IMR-90 (cell line): ENCODE results near the gene FNDC3A. TPM values are rescaled to one million over a fixed set of nuclear protein-coding genes. Genes with fewer than 3 reads are reported as not detected.

Experiments
- ATAC-seq: fragments of 200-7000 bp; cut with Tn5 transposase; 2 replicates; pipeline ENCODE4 v1.9.1; 2020; ENCODE audit warnings: low read depth, mild to moderate bottlenecking, moderate library complexity
- BruUV-seq: library from RNA; stranded (reverse); fragments of 400-500 nt; replicated peaks from 2 replicates; lab custom pipeline; 2021; lab: Mats Ljungman, UMichigan
- CTCF ChIA-PET: fragments of 300-600 bp; formaldehyde crosslinking; extraction: SDS; loops from one replicate; lab custom pipeline; 2021; ENCODE audit warnings: antibody characterized with exemption; lab: Yijun Ruan, JAX
- POLR2A ChIA-PET: fragments of 300-600 bp; sonication (Branson Sonifier 250); formaldehyde crosslinking; loops from one replicate; lab custom pipeline; 2022; ENCODE audit warnings: antibody characterized with exemption; ENCODE audit not compliant: unreplicated experiment; lab: Charles Lee
- DNase-seq: peaks from one replicate; pipeline ENCODE4 v3.0.0; 2013
- H2AFZ ChIP-seq: replicated peaks from 2 replicates; pipeline ENCODE3; 2013; ENCODE audit warnings: low read length, mild to moderate bottlenecking; ENCODE audit not compliant: poor library complexity
- H2AK5ac ChIP-seq: 2 replicates; pipeline ENCODE4 v1.6.1; 2013; ENCODE audit warnings: low read depth, low read length, inconsistent platforms
- H2AK9ac ChIP-seq: replicated peaks from 2 replicates; pipeline ENCODE3; 2013; ENCODE audit warnings: mild to moderate bottlenecking, low read depth, low read length, moderate library complexity; ENCODE audit not compliant: poor library complexity
- H2BK120ac ChIP-seq: 2 replicates; pipeline ENCODE4 v1.6.1; 2013; ENCODE audit warnings: low read depth, low read length, inconsistent platforms
- H2BK15ac ChIP-seq: 3 replicates; pipeline ENCODE4 v1.6.1; 2013; ENCODE audit warnings: low read depth, low read length, inconsistent platforms
- H2BK20ac ChIP-seq: 2 replicates; pipeline ENCODE4 v1.6.1; 2013; ENCODE audit warnings: low read depth, mild to moderate bottlenecking, inconsistent platforms, low read length, moderate library complexity
- H2BK5ac ChIP-seq: 2 replicates; pipeline ENCODE4 v1.6.1; 2013; ENCODE audit warnings: mild to moderate bottlenecking, low read depth, low read length, inconsistent platforms; ENCODE audit not compliant: poor library complexity, severe bottlenecking
- H3K14ac ChIP-seq: replicated peaks from 2 replicates; pipeline ENCODE4 v1.6.1; 2013; ENCODE audit warnings: low read depth, low read length, inconsistent platforms
- H3K18ac ChIP-seq: 2 replicates; pipeline ENCODE4 v1.6.1; 2013; ENCODE audit warnings: low read depth, low read length, control low read depth
- H3K23ac ChIP-seq: 2 replicates; pipeline ENCODE4 v1.6.1; 2013; ENCODE audit warnings: low read depth, low read length, inconsistent platforms
- H3K27ac ChIP-seq: 2 replicates; pipeline ENCODE4 v1.5.1; 2013; ENCODE audit warnings: mild to moderate bottlenecking, control low read depth, low read length; ENCODE audit not compliant: insufficient read depth
- H3K27me3 ChIP-seq: 2 replicates; pipeline ENCODE4 v1.6.1; 2013; ENCODE audit warnings: low read length; ENCODE audit not compliant: control insufficient read depth, insufficient read depth
- H3K36me3 ChIP-seq: 2 replicates; pipeline ENCODE4 v1.6.1; 2013; ENCODE audit warnings: low read length, mixed read lengths; ENCODE audit not compliant: control insufficient read depth, insufficient read depth
- H3K4ac ChIP-seq: 2 replicates; pipeline ENCODE4 v1.6.1; 2013; ENCODE audit warnings: low read depth, low read length, inconsistent platforms
- H3K4me1 ChIP-seq: 2 replicates; pipeline ENCODE4 v1.6.1; 2013; ENCODE audit warnings: low read length, mixed read lengths; ENCODE audit not compliant: control insufficient read depth, insufficient read depth
- H3K4me2 ChIP-seq: 2 replicates; pipeline ENCODE4 v1.6.1; 2013; ENCODE audit warnings: low read depth, mild to moderate bottlenecking, control low read depth, low read length, moderate library complexity
- H3K4me3 ChIP-seq: 2 replicates; pipeline ENCODE4 v1.5.1; 2013; ENCODE audit warnings: low read depth, mild to moderate bottlenecking, control low read depth, low read length, moderate library complexity; ENCODE audit not compliant: insufficient read depth
- H3K56ac ChIP-seq: 2 replicates; pipeline ENCODE4 v1.6.1; 2013; ENCODE audit warnings: low read length, inconsistent platforms; ENCODE audit not compliant: insufficient read depth; ENCODE audit errors: extremely low read depth
- H3K79me1 ChIP-seq, 2 experiments: 2 replicates each; pipeline ENCODE4 v1.6.1; 2013; ENCODE audit warnings: low read length in 2 of 2, inconsistent platforms in 1 of 2, low read depth in 1 of 2
- H3K9ac ChIP-seq: 2 replicates; pipeline ENCODE4 v1.6.1; 2013; ENCODE audit warnings: low read depth, low read length, control low read depth
- H3K9me1 ChIP-seq: 2 replicates; pipeline ENCODE4 v1.6.1; 2013; ENCODE audit warnings: low read length, inconsistent platforms; ENCODE audit not compliant: insufficient read depth
- H3K9me3 ChIP-seq: 2 replicates; pipeline ENCODE4 v1.6.1; 2013; ENCODE audit warnings: low read length; ENCODE audit not compliant: control insufficient read depth, insufficient read depth
- H4K20me1 ChIP-seq: 2 replicates; pipeline ENCODE4 v1.6.1; 2013; ENCODE audit warnings: low read length, inconsistent platforms; ENCODE audit not compliant: insufficient read depth
- H4K5ac ChIP-seq: 2 replicates; pipeline ENCODE4 v1.6.1; 2013; ENCODE audit warnings: mild to moderate bottlenecking, low read depth, low read length, control low read depth
- H4K8ac ChIP-seq, 2 experiments: 2 replicates each; pipeline ENCODE4 v1.6.1; 2013; ENCODE audit warnings: low read depth in 2 of 2, low read length in 2 of 2, control low read depth in 1 of 2, inconsistent platforms in 1 of 2
- H4K91ac ChIP-seq: 2 replicates; pipeline ENCODE4 v1.6.1; 2013; ENCODE audit warnings: low read depth, low read length, inconsistent platforms; ENCODE audit not compliant: insufficient read depth
- BHLHE40 ChIP-seq: fragments of 150-350 bp; IDR thresholded peaks from 2 replicates; pipeline ENCODE4 v1.6.1; 2016; ENCODE audit warnings: mild to moderate bottlenecking, low read depth, low read length
- CEBPB ChIP-seq: IDR thresholded peaks from 2 replicates; pipeline ENCODE4 v1.6.1; 2012; ENCODE audit warnings: low read depth, low read length, improper control_type of control experiment
- CHD1 ChIP-seq: IDR thresholded peaks from 2 replicates; pipeline ENCODE4 v1.6.1; 2012; ENCODE audit warnings: low read depth, low read length, improper control_type of control experiment
- CTCF ChIP-seq: conservative IDR thresholded peaks from 2 replicates; pipeline ENCODE4 v1.5.1; 2012; ENCODE audit warnings: mild to moderate bottlenecking, low read depth, low read length, improper control_type of control experiment
- MAFK ChIP-seq: IDR thresholded peaks from 2 replicates; pipeline ENCODE4 v1.6.1; 2012; ENCODE audit warnings: low read depth, low read length, improper control_type of control experiment
- MAZ ChIP-seq: IDR thresholded peaks from 2 replicates; pipeline ENCODE4 v1.6.1; 2012; ENCODE audit warnings: low read depth, mild to moderate bottlenecking, low read length, improper control_type of control experiment, moderate library complexity, borderline replicate concordance
- POLR2A ChIP-seq: IDR thresholded peaks from 2 replicates; pipeline ENCODE4 v1.6.1; 2012; ENCODE audit warnings: mild to moderate bottlenecking, low read depth, low read length
- RCOR1 ChIP-seq: IDR thresholded peaks from 2 replicates; pipeline ENCODE4 v1.6.1; 2012; ENCODE audit warnings: mild to moderate bottlenecking, low read length, improper control_type of control experiment; ENCODE audit not compliant: insufficient replicate concordance
- RFX5 ChIP-seq: IDR thresholded peaks from 2 replicates; pipeline ENCODE4 v1.8.0; 2012; ENCODE audit warnings: low read depth, mild to moderate bottlenecking, low read length, moderate library complexity
- WGBS, 2 experiments: methylation state at CpG; one replicate each; pipeline versions ENCODE4 v1.1.5 to v1.1.7; 2013; ENCODE audit warnings: missing lambda C conversion rate in 2 of 2; ENCODE audit not compliant: insufficient read length in 1 of 2; ENCODE audit errors: extremely low coverage in 2 of 2; 5-methylcytosine and 5-hydroxymethylcytosine counted together
- dilution Hi-C: fragments of 300-500 bp; cut with HindIII; formaldehyde crosslinking; loops from one replicate; pipeline ENCODE4 v1.14.3; 2018; ENCODE audit warnings: low sequenced_read_pairs; ENCODE audit not compliant: unreplicated experiment
- in situ Hi-C: fragments of 300-500 bp; cut with MboI; formaldehyde crosslinking; loops from 3 replicates; pipeline ENCODE4 v1.14.3; 2019; ENCODE audit warnings: low sequenced_read_pairs, inconsistent platforms, mixed read lengths
- intact Hi-C: fragments of 100-400 bp; cut with micrococcal nuclease; formaldehyde crosslinking; loops from 2 replicates; pipeline ENCODE4 v1.10.0; 2022
- polyA plus RNA-seq, 3 experiments: library from polyadenylated mRNA; depleted of rRNA; stranded (reverse); fragments of >200 nt; gene quantifications; 2 replicates each; pipeline ENCODE4 v1.2.3, GENCODE V29; 2012; ENCODE audit warnings: low replicate concordance in 1 of 3
- total RNA-seq: library from RNA; depleted of rRNA; stranded (reverse); fragments of >200 nt; gene quantifications from 2 replicates; pipeline ENCODE4 v1.2.3, GENCODE V29; 2012

The FNDC3A gene
- total and polyA plus RNA-seq, 2 of the 4 experiments (the other 2 are of a cell fraction), result 29.2 to 60.4 TPM

GRCh38 chr13:48955536-48955935 is 20.2 kb upstream of the FNDC3A start:
- Histone ChIP-seq H4K91ac (no peak overlapping the region), H3K23ac (no peak overlapping the region), H3K4ac (no peak overlapping the region), H2BK20ac (no peak overlapping the region), H3K36me3 (no peaks in the 10 kb centered on the region), H2AK9ac (no peak overlapping the region), H3K79me1 (no peaks in the 10 kb centered on the region), H2BK5ac (no peak overlapping the region), H4K20me1 (no peaks in the 10 kb centered on the region), H2BK120ac (no peak overlapping the region), H3K9ac (no peak overlapping the region), H3K4me3 (no peak overlapping the region), H3K9me1 (no peaks in the 10 kb centered on the region), H3K56ac (no peak overlapping the region), H2AFZ (no peak overlapping the region), H2BK15ac (no peak overlapping the region), H3K9me3 (no peaks in the 10 kb centered on the region), H4K5ac (no peak overlapping the region), H3K4me1 (0 out of 2 replicates have a peak, but pooled peaks cover 2% of the 10 kb centered on the region), H4K8ac (no peak overlapping the region), H2AK5ac (no peak overlapping the region), H3K14ac (no peak overlapping the region), H3K4me2 (no peak overlapping the region), H3K27ac (no peak overlapping the region), H3K18ac (no peak overlapping the region), H3K27me3 (no peaks in the 10 kb centered on the region)
- ChIA-PET CTCF (no interaction called here), POLR2A (no interaction called here)
- dilution Hi-C loops (no loop called here), intact Hi-C loops (no loop called here), in situ Hi-C loops (no loop called here)
- no peak for DNase-seq
- TF ChIP-seq CTCF (no peak), POLR2A (no peak), MAFK (no peak), CHD1 (no peak), MAZ (no peak), BHLHE40 (no peak), CEBPB (no peak), RCOR1 (no peak), RFX5 (no peak)
- ATAC-seq, result no peak
- BruUV-seq, result no TSS peak
- no CpG with 5 or more reads among the region's 2 CpGs for WGBS, 2 experiments
